Middle frontal gyrus (tissue), 1 donor: ENCODE measurements around the gene RIC8B.

Source experiments
- DNase-seq: peaks from one replicate; pipeline ENCODE4 v3.0.0-alpha.2; 2015; ENCODE audit warnings: low spot score; ENCODE audit errors: extremely low spot score

RIC8B gene

DNA sequence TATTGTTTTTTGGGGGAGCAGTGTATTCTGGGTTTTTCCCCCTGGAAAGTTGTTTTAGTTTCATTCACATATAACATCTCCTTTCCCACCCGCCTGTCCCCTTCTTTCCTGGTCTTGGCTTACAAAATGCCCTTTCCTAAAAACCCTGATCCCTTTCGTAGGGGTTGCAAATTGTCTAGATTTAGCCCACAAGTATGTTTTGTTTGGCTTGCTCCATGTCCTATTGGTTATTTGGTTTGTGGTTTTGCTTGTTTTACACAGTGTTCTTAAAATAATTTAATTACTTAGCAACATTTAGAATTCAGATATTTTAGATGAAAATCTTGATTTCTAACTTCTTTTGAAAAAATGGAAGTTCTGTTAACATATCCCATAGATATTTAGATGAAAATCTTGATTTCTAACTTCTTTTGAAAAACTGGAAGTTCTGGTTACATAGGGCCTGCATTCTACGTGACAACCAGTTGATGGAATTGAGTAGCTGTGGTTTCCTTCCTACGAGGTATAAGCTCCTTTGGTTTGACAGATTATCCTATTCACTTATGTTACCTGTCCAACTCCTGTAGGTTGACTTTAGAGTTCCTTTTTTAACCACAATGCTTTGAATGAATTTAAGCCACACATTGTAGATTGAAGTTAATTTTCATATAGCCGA is 92.1 kb downstream of the RIC8B start:
- DNase-seq = no peak

DNA sequence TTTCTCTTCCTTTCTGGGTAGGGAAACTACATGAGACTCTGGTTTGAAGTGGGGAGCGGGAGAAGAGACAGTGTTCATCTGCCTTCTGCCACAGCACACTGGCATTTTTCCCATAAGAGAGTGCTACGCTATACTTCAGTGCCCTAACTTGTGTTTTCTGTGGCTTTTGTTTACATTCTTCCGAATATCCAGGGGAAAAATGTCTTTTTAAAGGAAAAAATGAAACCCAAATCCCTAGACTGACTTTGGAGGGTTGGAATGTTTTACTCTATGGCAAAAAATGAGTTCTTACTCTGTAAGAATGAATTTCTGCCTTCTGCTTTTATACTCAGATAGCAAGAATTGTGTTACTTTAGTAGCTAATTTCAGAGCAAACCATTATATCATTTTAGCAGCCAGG is 93.2 kb downstream of the RIC8B start:
- DNase-seq = no peak

DNA sequence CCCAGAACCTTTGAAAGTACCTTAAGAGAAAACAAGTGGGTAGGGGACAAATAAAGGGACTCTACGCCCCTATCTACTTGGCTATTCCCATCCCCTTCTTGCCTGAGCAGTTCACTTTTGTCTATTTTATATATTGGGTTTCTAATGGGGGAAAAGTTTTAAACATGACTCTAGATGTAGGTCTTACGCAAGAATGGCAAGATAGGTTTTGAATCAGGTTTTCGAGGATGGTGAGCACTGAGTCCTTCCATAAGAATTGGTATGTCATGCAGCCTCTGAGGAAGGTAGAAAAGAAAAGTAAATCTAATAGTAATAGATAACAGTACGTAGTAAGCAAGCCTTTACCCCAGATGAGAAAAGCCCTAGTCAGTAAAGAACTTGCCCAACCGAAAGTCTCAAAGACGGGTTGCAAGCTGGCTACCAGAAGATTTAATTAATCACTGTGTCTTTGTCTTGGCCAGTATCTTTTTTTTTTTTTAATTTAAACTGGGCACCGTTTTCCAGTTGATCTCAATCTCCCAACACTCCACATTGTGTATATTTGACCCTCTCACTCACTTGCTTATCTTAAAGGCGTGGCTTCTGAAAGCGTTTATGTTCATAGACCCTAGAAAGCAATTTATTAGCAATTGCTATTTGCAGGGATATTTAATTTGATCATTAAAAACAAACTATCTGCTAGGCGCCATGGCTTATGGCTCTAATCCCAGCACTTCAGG is 94.7 kb downstream of the RIC8B start:
- DNase-seq = no peak

DNA sequence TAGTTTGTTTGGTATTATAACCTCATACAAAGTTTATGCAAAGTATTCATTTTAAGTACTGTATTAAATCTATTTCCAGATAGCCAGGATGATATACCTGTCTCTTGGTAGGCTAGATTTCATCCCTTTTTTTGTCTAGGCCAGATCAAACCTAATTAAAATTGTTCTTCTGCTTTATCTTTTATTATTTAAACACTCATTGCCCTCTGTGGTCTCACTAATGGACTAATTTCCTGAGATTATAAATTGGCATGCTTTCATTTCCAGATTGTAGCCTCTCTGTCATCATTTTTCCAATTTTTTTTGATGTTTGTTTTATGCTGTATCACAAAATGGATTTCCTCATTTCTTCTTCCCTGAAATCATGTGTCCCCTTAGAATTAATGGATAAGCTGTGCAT is 95.6 kb downstream of the RIC8B start:
- no peak for DNase-seq

GRCh38 chr12:106871477-106871876 is 97.0 kb downstream of the RIC8B start:
- no peak for DNase-seq

- no peak for DNase-seq
Observed at GRCh38 chr12:106873983-106874382, 99.5 kb downstream of the RIC8B start.

- DNase-seq = no peak
Observed at GRCh38 chr12:106878804-106879203, 104.3 kb downstream of the RIC8B start.

DNA sequence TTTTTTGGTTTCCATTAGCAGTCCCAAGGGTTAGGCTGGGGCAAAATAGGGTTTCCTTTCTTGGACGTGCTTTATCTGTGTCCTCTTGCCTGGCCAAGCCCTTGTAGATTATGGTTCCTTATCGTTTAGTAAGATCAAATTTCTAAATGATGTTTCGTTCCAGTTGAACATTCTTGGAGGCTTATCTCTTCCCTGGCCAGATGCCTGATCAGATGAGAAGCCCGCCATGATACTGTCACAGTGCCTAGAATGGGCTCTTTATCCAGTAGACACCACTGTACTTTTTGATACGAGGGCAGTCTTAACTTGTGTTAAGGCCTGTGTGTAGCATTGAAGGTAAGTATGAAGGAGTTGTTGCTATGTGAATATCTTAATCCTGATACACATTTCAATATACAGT is 105.1 kb downstream of the RIC8B start:
- DNase-seq = no peak

- no peak for DNase-seq
Observed at GRCh38 chr12:106883426-106883825, 108.9 kb downstream of the RIC8B start.

GRCh38 chr12:106885026-106885425 is 110.5 kb downstream of the RIC8B start:
- no peak for DNase-seq

GRCh38 chr12:106885541-106886249 is 111.2 kb downstream of the RIC8B start:
- no peak for DNase-seq

DNA sequence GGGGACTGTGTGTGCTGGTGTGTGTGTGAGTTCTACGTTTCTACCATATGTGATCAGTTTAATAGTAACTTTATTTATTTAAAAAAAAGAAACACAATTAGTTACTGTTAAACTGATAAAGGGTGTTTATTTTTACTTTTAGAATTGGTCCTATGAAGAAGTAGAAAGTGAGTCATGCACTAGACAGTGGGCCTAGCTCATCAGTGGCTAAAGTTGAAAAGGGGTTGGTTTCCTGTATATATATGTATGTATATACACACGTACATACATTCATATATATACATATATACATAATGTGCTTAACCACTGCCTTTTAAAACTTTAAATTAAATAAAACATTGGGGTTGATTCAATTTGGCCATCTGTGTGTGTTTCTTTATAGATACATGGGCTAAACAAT is 112.5 kb downstream of the RIC8B start:
- DNase-seq = no peak

GRCh38 chr12:106888348-106888970 is 114.0 kb downstream of the RIC8B start:
- no peak for DNase-seq

DNA sequence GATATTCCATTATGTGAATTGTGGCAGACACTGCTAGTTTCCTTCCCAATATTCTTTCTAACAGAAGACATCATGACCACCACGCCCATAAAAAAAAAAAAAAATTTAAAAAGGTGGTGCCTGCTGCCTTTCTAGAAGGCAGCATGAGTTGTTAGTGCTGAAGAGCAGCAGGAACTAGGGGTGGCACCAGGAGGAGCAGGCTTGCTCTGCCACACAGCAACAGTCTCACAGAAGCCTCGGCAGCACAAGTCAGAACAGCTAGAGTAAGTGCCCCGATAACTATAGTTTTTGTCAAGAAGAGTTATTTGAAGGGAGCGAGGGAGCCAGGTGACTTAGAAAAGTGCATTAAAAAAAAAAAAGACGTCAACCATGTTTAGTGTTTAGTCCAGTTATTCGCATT is 114.8 kb downstream of the RIC8B start:
- no peak for DNase-seq

- DNase-seq = no peak
Observed at GRCh38 chr12:106889950-106890626, 115.6 kb downstream of the RIC8B start.

DNA sequence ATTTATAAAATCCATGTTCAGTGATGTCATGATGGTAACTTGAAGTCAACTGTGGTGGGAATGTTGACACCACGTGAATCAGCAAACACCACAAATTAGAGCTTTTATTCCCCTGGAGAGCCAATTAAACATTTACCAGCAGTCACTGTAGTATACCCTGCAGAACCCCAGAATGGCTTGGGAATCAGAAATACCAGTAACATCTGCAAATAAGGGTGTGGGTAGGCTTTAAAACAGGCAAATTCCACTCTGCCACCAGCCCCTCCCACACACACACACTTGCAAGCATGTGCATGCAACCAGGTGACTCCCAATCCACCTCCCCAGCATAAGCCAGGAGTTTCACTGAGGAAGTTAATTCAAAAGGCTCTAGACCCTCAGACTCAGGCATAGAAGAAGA is 117.6 kb downstream of the RIC8B start:
- no peak for DNase-seq

DNA sequence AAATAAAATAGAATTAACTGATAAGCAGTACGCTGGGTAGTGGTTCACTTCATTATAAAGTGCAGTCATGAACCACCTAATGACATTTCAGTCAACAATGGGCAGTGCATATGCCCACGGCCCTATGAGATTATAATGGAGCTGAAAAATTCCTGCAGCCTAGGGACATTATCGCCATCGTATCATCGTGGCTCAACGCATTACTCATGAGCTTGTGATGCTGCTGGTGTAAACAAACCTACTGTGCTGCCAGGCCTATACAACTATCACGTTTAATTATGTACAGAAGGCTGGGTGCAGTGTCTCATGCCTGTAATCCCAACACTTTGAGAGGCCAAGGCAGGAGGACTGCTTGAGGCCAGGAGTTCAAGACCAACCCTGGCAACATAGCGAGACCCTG is 119.0 kb downstream of the RIC8B start:
- no peak for DNase-seq

- DNase-seq = no peak
Observed at GRCh38 chr12:106894774-106895173, 120.3 kb downstream of the RIC8B start.

DNA sequence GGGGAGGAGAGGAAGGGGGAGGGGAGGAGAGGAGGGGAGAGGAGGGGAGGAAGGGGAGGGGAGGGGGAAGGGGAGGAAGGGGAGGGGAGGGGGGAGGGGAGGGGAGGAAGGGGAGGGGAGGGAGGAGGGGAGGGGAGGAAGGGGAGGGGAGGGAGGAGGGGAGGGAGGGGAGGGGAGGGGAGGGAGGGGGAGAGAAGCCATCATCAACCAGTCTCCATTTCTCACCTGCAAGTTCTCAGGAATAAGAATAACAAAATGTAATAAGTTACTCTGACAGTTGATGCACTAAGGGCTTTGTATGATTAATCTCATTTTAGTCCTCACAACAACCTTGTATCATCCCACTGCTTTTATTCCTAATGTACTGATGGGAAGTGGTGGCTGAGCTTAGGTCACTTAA is 122.1 kb downstream of the RIC8B start:
- no peak for DNase-seq

DNA sequence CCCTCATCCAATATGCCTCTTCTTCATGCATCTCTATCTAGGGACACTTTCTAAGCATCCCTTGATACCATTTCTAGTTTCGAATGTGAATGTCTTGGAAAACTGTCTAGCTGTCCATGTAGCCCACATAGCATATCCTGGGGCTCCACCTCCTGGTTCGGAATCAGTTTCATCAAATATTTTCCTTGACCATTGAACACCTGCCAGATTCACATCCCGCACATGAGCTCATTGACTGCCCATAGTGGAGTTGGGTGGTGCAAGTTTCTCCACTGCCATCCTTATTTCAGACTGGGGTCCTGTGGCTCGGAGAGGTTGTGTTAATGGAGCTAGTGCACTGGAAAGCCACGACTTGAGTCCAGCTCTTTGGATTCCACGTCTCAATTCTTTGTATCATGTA is 122.6 kb downstream of the RIC8B start:
- no peak for DNase-seq
